NAMALWA (cell line): ENCODE data around the gene CAPZB.
"Not testable (repeated sequence)": the region's sequence is repeated elsewhere in the genome, so short reads cannot be mapped to it uniquely, and the experiment has no call there.

ENCODE experiments used
- DNase-seq: peaks from one replicate; pipeline ENCODE4 v3.0.0-alpha.2; 2015; ENCODE audit warnings: low spot score

The CAPZB gene

GRCh38 chr1:19497443-19497842 is 12.1 kb upstream of the CAPZB start:
- not testable (repeated sequence) for DNase-seq

GRCh38 chr1:19496527-19496874 is 11.2 kb upstream of the CAPZB start:
- no peak for DNase-seq

DNA sequence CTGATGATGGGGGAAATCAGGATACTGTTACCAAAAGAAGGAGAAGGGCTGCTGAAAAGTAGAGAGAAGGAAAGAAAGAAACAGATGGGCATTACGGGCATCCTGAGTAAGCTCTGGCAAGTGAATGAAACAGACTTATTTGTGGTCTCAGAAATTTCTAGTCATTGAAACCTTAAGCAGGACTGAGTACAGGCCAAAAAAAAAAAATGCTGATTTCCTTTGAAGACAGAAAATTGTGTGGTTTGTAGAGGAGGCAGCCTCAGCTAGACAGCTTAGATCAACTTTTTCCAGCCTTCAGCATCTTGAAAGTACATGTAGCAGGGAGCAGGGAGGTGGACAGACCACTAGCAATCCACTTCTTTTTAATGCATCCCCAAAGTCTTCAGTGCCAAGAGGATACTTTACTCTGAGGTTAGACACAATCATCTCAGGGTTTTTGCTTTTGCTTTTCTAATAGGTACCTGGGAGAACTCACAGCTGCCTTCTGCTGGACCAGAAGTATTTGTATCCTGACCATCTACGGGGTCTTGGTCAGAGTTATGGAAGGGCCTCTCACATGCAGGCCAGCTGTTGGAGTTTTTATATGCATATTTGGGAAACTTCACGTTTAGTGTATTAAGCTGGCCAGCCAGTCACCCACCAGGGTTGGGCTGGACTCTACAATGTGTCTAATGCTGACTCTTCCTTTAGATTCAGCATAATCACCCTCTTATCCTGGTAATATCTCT is 10.6 kb upstream of the CAPZB start:
- DNase-seq: no peak

DNA sequence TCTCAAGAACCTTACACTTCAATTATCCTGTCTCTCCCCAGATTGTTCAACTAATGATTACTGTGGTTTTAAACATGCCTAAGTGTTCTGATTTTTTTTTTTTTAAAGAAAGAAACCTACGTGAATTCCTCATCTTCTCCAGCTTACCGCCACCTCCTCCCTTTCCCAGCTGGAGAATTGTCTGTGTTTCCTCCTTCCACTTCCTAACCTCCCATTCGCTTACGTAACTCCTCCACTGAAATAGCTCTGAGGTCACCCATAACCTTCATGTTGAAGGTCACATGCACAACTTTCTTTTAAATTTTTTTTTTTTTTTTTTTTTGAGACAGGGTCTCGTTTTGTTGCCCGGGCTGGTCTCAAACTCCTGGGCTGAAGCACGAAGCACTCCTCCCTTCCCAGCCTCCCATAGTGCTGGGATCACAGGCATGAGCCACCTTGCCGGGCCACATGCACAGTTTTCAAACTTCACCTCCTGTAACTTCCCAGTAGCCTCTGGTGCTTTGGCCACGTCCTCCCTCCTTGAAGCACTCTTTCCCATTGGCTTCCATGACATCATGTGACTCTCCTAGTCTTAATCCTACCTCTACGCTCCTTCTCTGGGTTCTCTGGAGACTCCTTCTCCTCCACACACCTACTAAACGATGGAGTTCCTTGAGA is 9.8 kb upstream of the CAPZB start:
- no peak for DNase-seq

- DNase-seq: no peak
These were observed 8.2 kb upstream of the CAPZB start for GRCh38 chr1:19493547-19493946.

GRCh38 chr1:19489996-19490395 is 4.7 kb upstream of the CAPZB start:
- DNase-seq: no peak

- no peak for DNase-seq
These were observed 2.8 kb upstream of the CAPZB start for GRCh38 chr1:19488136-19488535.

GRCh38 chr1:19484798-19485361 is 459 bp downstream of the CAPZB start:
- DNase-seq: no peak

- DNase-seq: no peak
These were observed 971 bp downstream of the CAPZB start for GRCh38 chr1:19484338-19484797.

- DNase-seq: no peak
These were observed 1.6 kb downstream of the CAPZB start for GRCh38 chr1:19483691-19484090.

GRCh38 chr1:19483261-19483660 is 2.1 kb downstream of the CAPZB start:
- DNase-seq: no peak

- DNase-seq: no peak
These were observed 3.4 kb downstream of the CAPZB start for GRCh38 chr1:19481826-19482398.

- DNase-seq: no peak
These were observed 5.1 kb downstream of the CAPZB start for GRCh38 chr1:19480282-19480681.

- DNase-seq: no peak
These were observed 5.8 kb downstream of the CAPZB start for GRCh38 chr1:19479351-19480120.

DNA sequence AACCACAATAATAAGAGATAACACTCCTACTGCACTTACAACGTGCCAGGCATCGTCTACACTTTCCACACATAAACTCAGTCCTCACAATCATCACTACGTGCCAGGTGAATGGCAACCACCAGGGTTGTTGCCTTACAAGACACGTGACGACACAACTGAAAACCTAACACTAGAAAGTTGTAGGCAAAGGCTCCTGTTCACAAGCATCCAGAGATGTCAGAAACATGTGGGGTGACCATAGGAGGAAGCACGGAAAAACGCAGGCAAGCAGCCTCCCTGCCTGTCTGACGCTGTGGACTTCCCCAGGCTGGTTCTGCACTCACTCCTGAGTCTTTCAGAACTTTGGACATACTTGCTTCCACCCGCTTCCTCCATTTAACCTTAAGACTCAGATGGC is 7.0 kb downstream of the CAPZB start:
- DNase-seq: no peak

GRCh38 chr1:19477284-19478249 is 7.8 kb downstream of the CAPZB start:
- DNase-seq: peak; percentile 37

DNA sequence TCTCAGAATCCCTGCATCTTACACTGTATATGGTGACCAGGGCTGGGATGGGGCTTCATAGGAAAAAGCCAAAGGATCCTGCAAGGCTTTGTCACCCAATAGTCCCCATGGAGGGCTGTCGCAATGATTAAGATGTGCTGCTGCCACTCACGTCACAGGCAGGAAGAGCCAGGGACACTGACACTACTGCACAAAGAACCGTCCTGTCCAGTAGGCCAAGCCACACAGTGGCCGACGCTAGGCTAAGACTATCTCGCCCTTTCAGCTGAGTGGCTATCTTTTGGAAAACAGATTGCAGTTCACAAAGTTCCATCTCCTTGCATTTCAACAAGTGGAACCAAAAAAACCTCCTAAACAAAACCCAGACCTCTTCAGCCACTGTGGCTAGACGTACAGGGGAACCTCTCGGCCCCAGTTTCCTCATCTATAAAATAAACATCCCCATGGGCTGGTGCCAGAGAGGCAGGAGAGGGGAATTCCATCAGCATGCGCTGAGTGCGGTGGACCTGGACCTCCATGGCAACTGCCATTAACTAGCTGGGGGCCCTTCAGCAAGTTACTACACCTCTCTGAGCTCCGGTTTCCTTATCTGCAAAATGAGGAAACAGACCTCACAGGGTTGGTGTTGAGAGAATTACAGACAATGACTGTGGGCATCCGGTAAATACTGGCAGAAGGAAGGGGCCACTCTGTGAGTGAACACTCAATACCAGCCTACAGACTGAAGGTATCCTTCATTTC is 8.7 kb downstream of the CAPZB start:
- peak; percentile 37 for DNase-seq

DNA sequence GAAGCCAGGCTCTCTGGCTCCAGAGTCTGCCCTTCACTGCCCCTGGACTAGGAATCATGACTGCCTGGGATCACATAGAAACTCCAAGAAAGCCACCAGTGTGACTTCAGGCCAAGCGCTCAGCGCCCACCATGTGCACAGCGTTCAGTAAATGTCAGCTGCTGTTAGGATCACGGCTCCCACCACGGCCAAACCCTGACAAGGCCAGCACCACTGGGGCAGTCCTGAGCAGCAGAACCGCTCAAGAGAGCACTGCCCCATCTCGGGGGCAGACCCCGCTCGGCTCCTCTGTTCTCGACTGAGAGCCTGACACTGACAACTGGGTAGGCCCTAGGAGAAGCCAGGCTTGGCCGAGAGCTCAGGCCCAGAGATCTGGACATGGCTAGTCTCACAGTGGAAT is 10.0 kb downstream of the CAPZB start:
- DNase-seq: no peak

DNA sequence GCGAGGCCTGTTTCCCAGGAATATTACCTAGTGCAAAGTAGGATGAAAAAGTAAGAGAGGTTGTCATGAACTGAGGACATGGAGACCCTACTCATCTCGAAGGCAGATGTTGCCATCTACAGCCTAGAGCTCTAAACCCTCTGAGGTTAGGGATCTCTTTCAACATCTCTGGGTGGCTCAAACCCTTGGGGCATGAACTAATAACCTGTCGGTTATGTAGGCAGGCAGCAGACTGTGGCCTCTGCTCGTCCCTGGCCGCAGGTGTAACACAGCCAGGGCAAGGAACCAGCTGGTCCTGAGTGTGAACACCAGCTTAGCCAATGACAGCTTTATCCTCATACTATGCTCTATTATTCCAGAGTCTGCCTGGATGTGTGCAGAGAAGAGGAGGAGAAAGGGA is 13.2 kb downstream of the CAPZB start:
- DNase-seq: no peak

- DNase-seq: no peak
These were observed 16.3 kb downstream of the CAPZB start for GRCh38 chr1:19469004-19469403.
